Activated CD4-positive, alpha-beta T cell treated with anti-CD3 and anti-CD28 coated beads for 4 hours (primary cell): Measurements from ENCODE around the gene GALNT15.
A peak's percentile ranks its signal among the peaks of the same experiment; 100 is the strongest.

ENCODE experiments used
- DNase-seq, 2 donors: peaks; one replicate each; pipeline ENCODE4 v3.0.0-alpha.2; 2020

Gene GALNT15

DNA sequence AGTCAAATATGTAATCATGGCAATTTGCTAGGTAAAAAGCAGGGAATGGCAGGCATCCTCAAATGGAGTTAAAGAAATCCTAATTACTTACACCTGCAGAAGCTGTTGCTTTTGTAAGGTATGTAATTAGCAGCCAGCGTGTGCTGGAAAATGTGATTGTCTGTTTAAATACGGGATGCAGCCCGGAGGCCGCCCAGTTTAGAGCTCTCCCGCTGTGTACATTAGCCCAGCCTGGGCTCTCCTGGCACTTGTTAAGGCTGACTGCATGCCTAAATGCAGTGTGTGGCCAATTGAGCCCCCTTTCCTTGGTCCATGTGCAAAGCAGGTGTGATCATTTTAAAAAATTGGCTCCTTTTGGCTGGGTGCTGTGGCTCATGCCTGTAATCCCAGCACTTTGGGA lies 81.2 kb downstream of the GALNT15 start:
- DNase-seq: no peak

DNA sequence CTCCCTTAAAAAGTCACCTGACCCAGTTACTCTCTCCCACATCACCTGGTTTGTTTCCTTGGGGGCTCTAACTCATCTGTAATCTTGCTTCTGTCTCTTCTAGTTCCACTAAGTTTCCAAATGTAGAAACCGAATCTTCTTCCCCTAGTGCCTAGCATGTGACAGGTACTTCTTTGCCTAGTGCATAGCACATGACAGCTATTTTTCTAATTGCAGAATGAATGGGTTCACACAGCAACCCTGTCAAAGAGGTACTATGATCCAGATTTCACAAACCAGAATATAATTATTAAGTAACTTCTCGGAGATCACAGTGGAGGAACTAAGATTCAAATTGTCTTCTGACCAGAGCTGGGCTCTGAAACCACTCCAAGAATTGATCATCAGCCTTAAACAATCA lies 82.8 kb downstream of the GALNT15 start:
- no peak for DNase-seq

DNA sequence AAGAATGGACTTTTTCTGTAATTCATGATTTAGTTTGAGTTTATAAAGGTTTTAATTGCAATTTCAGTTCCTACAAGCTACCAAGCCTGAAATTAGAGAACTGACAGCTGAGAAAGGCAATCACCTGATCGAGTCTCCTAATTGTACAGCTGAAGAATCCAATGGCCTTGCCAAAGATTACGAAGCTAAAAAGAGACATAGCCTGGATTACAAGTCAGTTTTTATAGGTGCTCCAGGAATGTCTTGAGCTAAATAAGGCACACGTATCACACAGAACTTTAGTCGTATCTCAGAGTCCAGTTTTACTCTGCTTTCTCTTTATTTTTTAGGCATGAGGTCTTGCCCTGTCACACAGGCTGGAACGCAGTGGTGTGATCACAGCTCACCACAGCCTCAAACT lies 83.7 kb downstream of the GALNT15 start:
- DNase-seq: no peak

DNA sequence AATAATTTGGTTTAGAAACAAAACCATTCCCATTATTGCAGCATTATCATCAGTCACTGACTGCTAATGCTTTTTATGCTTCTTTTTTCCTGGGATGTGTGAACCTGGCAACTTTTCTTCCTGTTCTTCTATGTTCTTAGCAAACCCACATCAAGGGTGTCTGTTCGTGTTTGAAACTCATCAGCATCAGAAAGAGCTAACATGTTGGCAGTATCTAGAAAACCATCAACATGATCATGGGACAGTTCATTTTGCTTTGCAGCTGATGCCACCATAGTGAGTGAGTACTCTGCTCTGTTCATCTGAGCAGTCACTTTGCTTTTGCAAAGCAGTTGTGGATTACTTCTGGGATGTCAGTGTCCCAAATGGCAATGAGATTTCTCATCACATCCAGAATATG lies 84.4 kb downstream of the GALNT15 start:
- no peak for DNase-seq

DNA sequence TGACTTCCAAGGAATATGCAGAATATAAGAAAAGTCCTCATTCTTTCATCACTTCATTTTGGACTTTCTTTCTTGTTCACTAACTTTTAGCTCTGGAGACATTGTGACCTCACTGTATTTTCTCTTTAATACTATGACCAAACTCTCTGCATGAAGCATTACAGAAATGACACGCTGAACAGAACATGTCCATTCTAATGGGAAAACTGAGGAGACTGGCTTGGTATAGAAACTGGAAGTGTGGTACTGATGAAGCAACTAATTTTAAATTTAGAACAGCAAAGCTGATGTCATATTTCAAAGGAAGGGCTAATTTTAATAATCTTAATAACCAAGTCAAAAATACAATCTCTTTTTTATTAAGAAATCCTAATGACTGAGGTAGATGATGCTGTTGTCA lies 85.6 kb downstream of the GALNT15 start:
- DNase-seq: no peak

DNA sequence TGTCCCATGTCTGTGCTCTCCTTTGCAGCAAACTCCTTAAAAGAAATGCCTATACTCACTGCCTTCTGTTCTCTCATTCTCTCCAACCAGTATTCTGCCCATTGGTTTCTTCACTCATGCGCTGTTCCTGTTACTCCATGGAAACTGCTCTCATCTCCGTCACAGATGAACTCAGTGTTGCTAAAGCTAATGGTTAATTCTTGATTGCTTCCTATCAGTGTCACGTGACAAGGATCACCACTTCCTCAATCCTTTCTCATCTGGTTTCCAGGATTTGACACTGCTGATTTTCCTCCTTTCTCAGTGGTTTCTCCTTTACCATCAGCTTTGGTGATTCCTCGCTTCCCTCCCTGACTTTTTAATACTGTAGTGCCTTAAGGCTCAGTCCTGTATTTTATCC lies 87.7 kb downstream of the GALNT15 start:
- DNase-seq: no peak

DNA sequence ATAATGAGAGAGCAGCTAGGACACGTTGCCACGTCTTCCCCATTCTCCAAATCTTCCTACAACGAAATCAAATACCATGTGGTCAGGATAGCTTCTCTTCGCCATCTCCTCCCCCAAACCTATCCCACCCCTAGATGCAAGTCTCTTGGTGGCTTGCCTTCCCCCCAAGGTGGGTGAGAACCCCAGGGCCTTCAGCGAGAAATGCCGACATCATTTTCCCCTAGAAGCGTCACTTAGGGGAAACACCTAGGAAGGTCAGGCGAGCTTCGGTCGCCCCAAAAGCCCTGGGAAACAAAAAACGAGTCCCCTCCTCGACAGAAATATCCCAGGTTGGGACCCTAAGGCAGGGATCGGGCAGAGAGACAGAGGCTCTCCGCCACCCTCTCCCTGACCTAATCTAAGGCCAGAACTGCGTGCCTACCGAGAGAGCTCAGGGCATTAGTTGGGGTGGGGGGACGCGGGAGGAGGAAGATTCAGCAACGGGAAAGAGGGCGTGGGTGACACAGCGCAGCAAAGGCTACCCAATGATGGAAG lies 89.8 kb downstream of the GALNT15 start:
- DNase-seq: peak in 1 of 2 donors; percentile 22

DNA sequence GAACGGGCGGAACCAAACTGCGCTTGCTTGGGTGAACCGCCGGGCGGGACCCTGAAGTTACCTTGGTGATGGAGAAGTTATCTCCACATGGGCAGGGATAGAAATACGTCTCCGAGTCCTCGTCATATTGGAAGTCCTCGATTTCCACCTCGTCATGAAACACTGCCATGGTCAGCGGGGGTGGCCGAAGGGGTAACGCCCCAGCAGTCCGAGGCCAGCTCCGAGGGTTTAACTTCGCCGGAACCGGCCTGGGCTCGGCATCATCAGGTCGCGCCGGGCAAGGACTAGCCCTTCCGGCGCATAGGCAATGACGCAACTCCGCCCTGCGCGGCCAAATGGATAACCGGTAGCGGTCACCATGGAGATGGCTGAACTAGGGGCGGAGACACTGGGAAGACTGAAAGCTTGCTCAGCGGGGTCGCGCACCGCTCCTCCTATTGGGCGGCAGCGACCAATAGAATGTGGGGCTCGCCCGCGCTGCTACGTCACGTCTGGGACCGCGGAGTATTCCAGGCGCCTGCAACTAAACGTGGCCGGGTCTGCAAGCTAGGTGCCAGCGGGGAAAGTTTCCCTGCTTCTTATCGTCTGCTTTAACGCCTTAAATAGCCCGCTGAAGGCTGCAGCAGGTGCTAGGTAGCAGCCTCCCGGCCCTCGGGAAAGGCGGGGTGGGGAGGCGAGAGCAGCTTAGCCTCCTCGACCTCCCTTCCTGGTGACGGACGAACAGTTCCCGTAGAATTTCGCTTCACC lies 90.4 kb downstream of the GALNT15 start, which contains the start of the genes DPH3 and OXNAD1:
Gene DPH3, minus strand, starts transcription at position 236 of the 747 bp plus-strand sequence. Its CDS starts 67 bp downstream, at position 169.
Gene OXNAD1, plus strand, starts transcription at position 505 of the 747 bp plus-strand sequence. CDS start 5,741 bp downstream, outside the sequence.
- DNase-seq: peak; percentile 99

DNA sequence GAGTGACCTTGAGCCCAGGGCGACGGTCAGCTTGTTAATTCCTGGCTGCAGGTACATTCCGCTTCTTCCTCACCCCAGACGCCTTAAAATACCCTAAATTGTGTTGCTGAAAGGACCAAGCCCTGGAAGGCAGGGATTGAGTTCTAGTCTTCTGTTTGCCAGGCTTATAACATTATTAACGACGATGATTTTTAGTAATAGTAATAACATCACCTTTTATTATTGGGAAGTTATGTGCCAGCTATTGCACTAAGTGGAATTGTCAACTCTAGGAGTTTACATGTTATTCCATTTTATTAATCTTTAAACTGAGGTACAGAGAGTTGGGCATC lies 90.9 kb downstream of the GALNT15 start:
- DNase-seq: no peak

DNA sequence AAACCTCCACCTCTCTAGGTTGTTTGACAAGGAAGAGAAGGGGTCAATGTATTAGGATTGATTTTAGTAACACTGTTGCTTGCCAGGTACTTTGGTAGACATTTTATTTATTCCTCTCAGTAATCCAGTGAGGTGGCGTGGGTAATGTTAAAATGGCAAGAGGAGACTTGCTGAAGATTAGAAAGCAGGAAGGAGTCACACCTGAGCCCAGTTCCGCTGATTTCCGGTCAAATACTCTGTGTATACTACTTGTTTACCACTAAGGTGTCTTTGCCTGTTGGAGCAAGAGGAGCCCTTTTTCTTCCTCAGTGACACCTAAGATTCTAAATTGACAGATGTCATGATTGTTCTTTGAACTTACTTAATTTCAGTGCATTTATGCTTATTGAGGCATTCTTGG lies 92.2 kb downstream of the GALNT15 start:
- no peak for DNase-seq

DNA sequence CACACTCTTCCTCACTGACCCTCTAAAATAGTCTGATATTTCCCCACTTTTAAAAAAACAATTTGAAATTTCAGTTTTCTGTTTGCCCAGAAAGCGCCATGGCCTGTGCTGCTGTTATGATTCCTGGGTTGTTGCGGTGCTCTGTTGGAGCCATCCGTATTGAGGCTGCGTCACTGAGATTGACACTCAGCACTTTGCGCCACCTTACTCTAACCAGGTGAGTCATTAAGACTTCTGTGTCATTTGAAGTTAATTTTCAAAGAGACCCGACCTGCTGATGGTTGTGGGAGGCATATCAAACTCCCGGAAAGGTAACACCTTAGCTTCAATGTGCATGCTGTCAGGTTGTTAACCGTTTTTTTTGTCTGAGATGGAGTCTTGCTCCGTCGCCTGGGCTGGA lies 96.4 kb downstream of the GALNT15 start:
- DNase-seq: no peak

DNA sequence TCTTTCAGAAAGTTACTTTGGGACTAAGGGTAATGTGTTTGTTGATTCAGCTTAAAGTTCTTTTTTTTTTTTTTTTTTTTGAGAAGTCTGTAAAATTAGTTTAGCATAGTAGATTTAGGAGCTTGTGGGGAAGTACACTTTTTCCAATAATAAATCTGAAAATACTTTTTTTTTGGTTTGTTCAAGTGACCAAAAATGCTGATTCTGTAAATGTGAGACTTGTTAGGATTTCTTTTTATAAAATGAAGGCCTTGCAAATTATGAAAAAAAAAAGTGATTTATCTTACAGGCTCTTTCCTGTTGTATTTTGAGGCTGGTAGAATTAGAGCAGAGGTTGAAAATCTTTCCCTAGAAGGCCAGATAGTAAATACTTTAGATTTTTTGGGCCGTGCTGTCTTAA lies 98.1 kb downstream of the GALNT15 start:
- no peak for DNase-seq

DNA sequence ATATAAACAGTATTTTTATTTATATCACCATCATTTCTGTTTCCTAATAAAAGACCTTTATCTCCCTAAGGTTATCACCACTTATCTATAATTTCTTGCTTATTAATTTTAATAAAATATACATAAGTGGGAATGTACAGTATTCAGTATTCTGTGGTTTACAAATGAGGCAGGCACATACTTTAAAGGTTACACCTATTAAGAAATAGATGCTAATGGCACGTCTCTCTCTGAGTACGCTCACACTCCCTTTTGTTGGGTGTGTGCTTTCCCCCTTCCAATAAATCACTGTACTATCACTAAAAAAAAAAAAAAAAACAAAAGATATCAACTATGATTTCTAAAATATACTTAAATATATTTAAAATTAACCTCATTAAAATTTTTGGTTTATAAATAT lies 99.4 kb downstream of the GALNT15 start:
- no peak for DNase-seq

DNA sequence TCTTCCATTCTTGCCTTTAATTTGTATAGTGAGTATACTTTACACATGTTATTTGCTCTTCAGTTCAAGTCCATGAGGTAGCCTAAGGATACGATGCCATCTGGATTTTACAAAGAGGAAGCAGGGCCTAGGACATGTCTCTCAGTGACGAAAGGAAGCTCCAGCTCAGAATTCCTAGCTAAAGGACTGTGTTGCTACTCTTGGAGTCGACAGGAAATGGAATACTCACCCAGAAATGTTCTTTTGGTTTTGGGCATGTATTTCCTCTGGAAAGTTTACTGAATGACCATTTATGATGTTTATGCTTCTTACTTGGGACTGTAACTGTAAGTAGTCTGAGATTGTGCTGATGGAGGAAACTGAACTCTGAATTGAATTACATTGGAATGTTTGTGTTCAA lies 103.0 kb downstream of the GALNT15 start:
- no peak for DNase-seq

DNA sequence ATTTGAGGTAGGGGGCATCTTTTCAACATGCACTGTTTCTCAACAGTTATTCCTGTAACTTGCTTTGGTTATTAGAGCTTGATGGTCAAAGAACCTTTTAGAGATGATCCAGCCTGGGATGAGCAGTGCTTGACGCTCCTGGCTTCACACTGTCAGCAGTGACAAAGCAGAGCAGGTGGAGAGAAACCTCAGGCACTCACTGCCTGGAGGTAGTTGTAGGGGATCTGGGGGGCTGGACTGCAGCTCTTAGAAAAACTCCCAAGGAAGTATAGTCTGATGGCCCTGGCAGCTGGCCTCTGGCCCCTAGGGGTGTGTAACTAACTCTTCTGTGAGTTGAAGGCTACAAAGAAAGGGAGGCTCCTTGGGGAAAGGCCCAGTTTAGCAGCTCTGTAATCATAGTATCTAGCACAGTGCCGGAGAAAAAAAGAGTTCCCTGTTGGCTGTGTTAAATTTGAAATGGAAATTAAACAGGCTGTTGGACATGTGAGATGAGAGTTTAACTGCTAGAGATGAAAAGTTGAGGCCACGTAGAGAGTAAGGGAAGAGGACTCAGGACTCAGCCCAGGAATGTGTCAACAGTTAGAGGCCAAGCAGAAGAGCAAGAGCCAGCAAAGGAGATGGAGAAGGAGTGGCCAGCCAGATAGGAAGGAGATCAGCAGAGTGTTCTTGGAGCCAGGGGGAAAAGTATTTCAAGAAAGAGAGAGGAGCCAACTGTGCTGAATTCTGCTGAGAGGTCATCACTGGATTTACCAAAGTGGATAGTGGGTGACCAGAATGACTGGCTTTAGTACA lies 104.7 kb downstream of the GALNT15 start:
- DNase-seq: no peak

DNA sequence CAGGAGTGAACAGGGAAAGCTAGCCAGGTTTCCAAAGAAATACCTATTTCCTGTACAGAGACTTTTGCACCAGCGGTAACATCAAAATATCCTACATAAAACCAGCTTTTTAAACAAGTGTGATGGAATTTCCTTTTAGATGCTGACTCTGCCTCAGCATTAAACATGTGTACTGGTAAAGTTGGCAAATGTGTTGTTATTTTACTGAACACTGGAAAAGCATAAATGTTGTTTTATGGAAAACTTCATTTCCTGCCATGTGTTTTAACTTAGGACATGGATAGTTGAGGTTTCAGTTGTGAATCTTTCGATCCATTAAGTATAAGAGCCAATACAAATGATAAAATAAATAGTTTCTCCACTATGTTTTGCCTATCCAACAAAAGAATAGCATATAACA lies 106.2 kb downstream of the GALNT15 start:
- no peak for DNase-seq
